Neutrophil (primary cell): ENCODE results near the gene THBS2.

Experiments used
- H3K27ac ChIP-seq: fragments of 200-600 bp; sonication (generic); 2 replicates; pipeline ENCODE4 v1.5.1; 2016; ENCODE audit warnings: mild to moderate bottlenecking, moderate library complexity
- H3K27me3 ChIP-seq: fragments of 200-600 bp; sonication (generic); 2 replicates; pipeline ENCODE4 v1.6.0; 2016; ENCODE audit warnings: mild to moderate bottlenecking
- H3K36me3 ChIP-seq: fragments of 200-600 bp; sonication (generic); 2 replicates; pipeline ENCODE4 v1.5.1; 2017
- H3K4me1 ChIP-seq, 2 experiments: fragments of 200-600 bp in 1 of 2; sonication (generic) in 1 of 2; 1 replicate in 1 of 2; 2 replicates in 1 of 2; pipeline versions ENCODE4 v1.5.1 to v1.6.1; 2013 to 2016; ENCODE audit warnings: low read depth in 1 of 2, low read length in 1 of 2, mild to moderate bottlenecking in 1 of 2, moderate library complexity in 1 of 2; ENCODE audit not compliant: control insufficient read depth in 1 of 2, insufficient read depth in 1 of 2
- H3K4me3 ChIP-seq, 2 experiments: fragments of 200-600 bp in 1 of 2; sonication (generic) in 1 of 2; 1 replicate in 1 of 2; 2 replicates in 1 of 2; pipeline ENCODE4 v1.5.1; 2013 to 2016; ENCODE audit warnings: low read depth in 1 of 2, low read length in 1 of 2, mild to moderate bottlenecking in 1 of 2, moderate library complexity in 1 of 2
- H3K9me3 ChIP-seq: fragments of 200-600 bp; sonication (generic); 2 replicates; pipeline ENCODE4 v1.5.1; 2016
- TF ChIP-seq, protein P1 (sequence below): fragments of 200-600 bp; sonication (generic); IDR thresholded peaks from 2 replicates; pipeline ENCODE4 v1.5.1; 2016; ENCODE audit warnings: antibody characterized with exemption

THBS2 gene

DNA sequence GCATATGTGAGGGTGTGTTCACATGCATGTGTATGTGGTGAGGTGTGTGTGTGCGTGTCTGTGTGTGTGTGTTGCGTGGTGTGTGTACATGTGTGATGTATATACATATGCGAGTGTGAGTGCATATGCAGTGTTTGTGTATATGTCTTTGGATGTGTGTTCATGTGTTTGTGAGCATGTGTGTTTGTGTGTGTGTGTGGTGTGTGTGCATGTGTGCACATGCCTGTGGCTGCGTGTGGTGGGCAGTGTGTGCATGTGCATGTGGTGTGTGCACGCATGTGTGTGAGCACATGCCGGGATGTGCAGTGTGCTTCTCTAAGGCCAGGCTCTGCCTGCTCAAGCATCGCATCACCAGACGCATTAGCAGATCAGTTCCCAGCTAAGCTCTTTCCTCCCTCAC is 5.7 kb downstream of the THBS2 start:
- H3K9me3 ChIP-seq, result no peaks in the 10 kb centered on the region
- H3K27me3 ChIP-seq, result peaks cover 30% of the 10 kb centered on the region
- no peak overlapping the region for H3K27ac ChIP-seq
- TF ChIP-seq, protein P1, sequence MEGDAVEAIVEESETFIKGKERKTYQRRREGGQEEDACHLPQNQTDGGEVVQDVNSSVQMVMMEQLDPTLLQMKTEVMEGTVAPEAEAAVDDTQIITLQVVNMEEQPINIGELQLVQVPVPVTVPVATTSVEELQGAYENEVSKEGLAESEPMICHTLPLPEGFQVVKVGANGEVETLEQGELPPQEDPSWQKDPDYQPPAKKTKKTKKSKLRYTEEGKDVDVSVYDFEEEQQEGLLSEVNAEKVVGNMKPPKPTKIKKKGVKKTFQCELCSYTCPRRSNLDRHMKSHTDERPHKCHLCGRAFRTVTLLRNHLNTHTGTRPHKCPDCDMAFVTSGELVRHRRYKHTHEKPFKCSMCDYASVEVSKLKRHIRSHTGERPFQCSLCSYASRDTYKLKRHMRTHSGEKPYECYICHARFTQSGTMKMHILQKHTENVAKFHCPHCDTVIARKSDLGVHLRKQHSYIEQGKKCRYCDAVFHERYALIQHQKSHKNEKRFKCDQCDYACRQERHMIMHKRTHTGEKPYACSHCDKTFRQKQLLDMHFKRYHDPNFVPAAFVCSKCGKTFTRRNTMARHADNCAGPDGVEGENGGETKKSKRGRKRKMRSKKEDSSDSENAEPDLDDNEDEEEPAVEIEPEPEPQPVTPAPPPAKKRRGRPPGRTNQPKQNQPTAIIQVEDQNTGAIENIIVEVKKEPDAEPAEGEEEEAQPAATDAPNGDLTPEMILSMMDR, result no peak
- H3K36me3 ChIP-seq, result no peaks in the 10 kb centered on the region
- no peak overlapping the region for H3K4me3 ChIP-seq
- H3K4me1 ChIP-seq, result no peaks in the 10 kb centered on the region

DNA sequence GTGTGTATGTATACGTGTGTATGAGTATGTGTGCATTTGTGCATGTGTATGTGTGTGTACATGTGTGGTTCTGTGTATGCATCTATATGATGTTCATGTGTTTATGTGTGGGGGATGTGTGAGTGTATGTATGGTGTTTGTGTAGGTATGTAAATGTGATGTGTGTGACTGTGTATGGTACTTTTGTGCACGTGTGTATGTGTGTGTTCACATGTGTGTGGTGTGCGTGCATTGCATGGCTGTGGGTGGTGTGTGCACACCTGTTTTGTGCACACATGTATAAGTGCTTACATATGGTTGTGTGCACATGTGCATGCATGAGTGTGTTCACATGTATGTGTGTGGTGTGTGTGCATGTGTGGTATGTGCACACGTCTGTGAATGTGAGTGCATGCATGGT is 6.2 kb downstream of the THBS2 start:
- no peaks in the 10 kb centered on the region for H3K4me1 ChIP-seq
- H3K36me3 ChIP-seq, result no peaks in the 10 kb centered on the region
- TF ChIP-seq, protein P1, result no peak
- no peaks in the 10 kb centered on the region for H3K9me3 ChIP-seq
- H3K27me3 ChIP-seq, result peaks cover 24% of the 10 kb centered on the region
- no peak overlapping the region for H3K27ac ChIP-seq
- no peak overlapping the region for H3K4me3 ChIP-seq

DNA sequence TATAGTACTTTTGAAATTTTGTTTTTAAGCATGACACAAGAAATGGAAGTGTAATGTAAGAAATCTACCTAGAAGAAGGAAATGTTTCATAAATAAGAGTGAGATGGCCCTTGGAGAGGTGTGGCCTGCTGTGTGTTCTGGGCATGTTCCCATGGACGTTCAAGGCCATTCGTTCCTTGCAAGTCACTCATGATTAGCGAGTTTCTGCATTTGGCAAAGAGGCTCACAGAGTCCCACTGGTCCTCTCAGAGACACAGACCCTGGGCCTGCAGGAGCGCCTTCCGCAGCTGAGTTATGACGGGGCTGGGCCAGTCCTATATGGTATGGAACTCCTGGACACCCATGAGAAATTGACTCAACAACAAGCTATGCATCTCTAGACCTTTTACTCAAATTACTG is 7.2 kb downstream of the THBS2 start:
- H3K36me3 ChIP-seq, result no peaks in the 10 kb centered on the region
- H3K27me3 ChIP-seq, result peaks cover 15% of the 10 kb centered on the region
- no peak overlapping the region for H3K4me3 ChIP-seq
- H3K4me1 ChIP-seq, result no peaks in the 10 kb centered on the region
- H3K9me3 ChIP-seq, result no peaks in the 10 kb centered on the region
- no peak overlapping the region for H3K27ac ChIP-seq
- TF ChIP-seq, protein P1, result no peak

DNA sequence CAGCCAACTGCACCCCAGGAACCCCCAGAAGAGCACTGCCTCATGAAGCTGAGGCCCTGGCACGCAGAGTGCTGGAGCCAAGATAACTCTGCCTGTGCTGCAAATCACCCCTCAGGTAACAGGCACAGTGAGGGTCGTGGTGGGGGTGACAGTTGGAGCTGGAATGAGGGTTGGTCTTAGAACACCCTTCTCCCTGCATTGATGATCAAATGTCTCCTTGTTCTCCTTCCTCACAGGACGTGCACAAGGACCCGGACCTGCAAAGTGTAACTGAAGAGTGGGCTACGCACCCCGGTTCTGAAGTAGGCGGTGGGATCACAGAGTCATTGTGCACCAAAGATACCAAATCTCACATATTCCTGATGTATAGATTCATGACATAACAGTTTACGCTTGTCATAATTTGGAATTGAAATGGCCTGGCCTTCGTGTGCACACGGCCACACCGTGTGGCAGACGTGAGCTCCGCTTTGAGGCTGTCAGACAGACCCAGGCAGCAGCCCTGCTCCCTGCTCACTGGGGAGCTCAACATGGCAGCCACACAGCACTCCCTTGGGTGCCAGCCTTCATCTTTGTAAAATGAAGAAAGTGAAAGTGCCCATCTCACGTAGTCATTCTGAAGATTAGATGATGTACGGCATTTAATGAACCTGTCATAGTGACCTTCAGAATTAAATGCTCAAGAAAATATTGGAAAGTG is 8.8 kb downstream of the THBS2 start:
- no peak overlapping the region for H3K27ac ChIP-seq
- H3K4me1 ChIP-seq, result no peaks in the 10 kb centered on the region
- H3K36me3 ChIP-seq, result no peaks in the 10 kb centered on the region
- H3K4me3 ChIP-seq, result no peak overlapping the region
- H3K27me3 ChIP-seq, result no peaks in the 10 kb centered on the region
- no peaks in the 10 kb centered on the region for H3K9me3 ChIP-seq
- TF ChIP-seq, protein P1, result no peak

DNA sequence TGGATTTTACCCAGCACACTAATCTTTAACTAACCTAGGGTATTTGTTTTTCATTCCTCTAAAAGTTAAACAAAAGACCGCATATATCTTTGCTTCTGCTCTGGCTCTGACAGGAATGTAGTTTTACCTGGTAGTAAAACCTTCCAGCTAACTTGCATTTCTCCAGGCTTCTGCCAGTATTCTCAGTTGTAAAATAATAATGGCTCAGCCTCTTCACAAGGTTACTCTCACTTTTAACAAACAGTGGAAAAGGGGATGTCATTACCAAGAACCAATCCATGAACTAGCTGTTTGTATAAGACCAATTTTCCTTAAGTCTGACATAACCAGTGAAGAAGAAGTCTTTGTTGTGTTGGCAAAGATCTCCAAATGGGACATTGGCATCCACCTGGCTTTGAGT is 10.0 kb downstream of the THBS2 start:
- Histone ChIP-seq H3K27me3 (no peaks in the 10 kb centered on the region), H3K4me1 (no peaks in the 10 kb centered on the region), H3K9me3 (no peaks in the 10 kb centered on the region), H3K4me3 (no peak overlapping the region), H3K36me3 (no peaks in the 10 kb centered on the region), H3K27ac (no peak overlapping the region)
- TF ChIP-seq, protein P1, result no peak
